A549 (cell line): ENCODE results near the gene BAIAP2L1. TPM values are rescaled to one million over a fixed set of nuclear protein-coding genes. Genes with fewer than 3 reads are reported as not detected.
A peak's percentile ranks its signal among the peaks of the same experiment; 100 is the strongest.

Source experiments
- ATAC-seq, 2 experiments: fragments of 200-7000 bp in 1 of 2; fragments of >200 bp in 1 of 2; cut with Nextera tagmentation in 1 of 2; cut with Tn5 transposase in 1 of 2; 3 replicates each; pipeline versions ENCODE4 v1.8.0 to v1.9.1; 2018 to 2020; ENCODE audit warnings: mild to moderate bottlenecking in 1 of 2, moderate library complexity in 1 of 2
- CTCF ChIA-PET: fragments of 300-600 bp; sonication (Branson Sonifier 250); formaldehyde crosslinking; extraction: SDS; loops from one replicate; lab custom pipeline; 2021; ENCODE audit warnings: antibody characterized with exemption, inconsistent platforms; lab: Yijun Ruan, JAX
- POLR2A ChIA-PET: fragments of 350-600 bp; formaldehyde crosslinking; extraction: SDS; loops from one replicate; lab custom pipeline; 2021; ENCODE audit warnings: antibody characterized with exemption, inconsistent platforms; lab: Yijun Ruan, JAX
- DNase-seq, 2 experiments: peaks; one replicate each; pipeline versions ENCODE4 v3.0.0 to v3.0.0-alpha.2; 2011 to 2016; ENCODE audit warnings: low read depth in 1 of 2, low spot score in 1 of 2
- FAIRE-seq: peaks from 2 replicates; lab custom pipeline; 2011; peaks lifted over from hg19 to GRCh38; lab: Jason Lieb, UNC
- H3K27ac ChIP-seq, 2 experiments: fragments of >200 bp; sonication (Bioruptor Twin); formaldehyde crosslinking; 3 replicates each; pipeline ENCODE4 v1.5.1; 2016 to 2017
- H3K4me1 ChIP-seq: fragments of >200 bp; sonication (Bioruptor Twin); formaldehyde crosslinking; 3 replicates; pipeline ENCODE4 v1.6.1; 2016
- H3K4me2 ChIP-seq: fragments of >200 bp; sonication (Bioruptor Twin); formaldehyde crosslinking; 3 replicates; pipeline ENCODE4 v1.6.1; 2016
- H3K4me3 ChIP-seq: fragments of >200 bp; sonication (Bioruptor Twin); formaldehyde crosslinking; 3 replicates; pipeline ENCODE4 v1.5.1; 2016
- H3K9me3 ChIP-seq: fragments of >200 bp; sonication (Bioruptor Twin); formaldehyde crosslinking; 3 replicates; pipeline ENCODE4 v1.6.1; 2016
- FOSL2 ChIP-seq, 2 experiments: fragments of 450-650 bp in 1 of 2; fragments of >200 bp in 1 of 2; sonication (Bioruptor Twin) in 1 of 2; formaldehyde crosslinking; IDR thresholded peaks; 2 replicates each; pipeline versions ENCODE4 v1.5.0 to v1.6.1; 2016 to 2020; ENCODE audit warnings: mild to moderate bottlenecking in 1 of 2, moderate library complexity in 1 of 2
- JUN ChIP-seq, 2 experiments: fragments of >200 bp; sonication (Bioruptor Twin); formaldehyde crosslinking; IDR thresholded peaks; 2 replicates in 1 of 2; 3 replicates in 1 of 2; pipeline ENCODE4 v1.6.1; 2016 to 2017
- MAFK ChIP-seq: fragments of 450-650 bp; IDR thresholded peaks from 2 replicates; pipeline ENCODE4 v1.6.1; 2014; ENCODE audit not compliant: partially characterized antibody
- PHF8 ChIP-seq: fragments of 200-600 bp; sonication (generic); IDR thresholded peaks from 2 replicates; pipeline ENCODE4 v1.6.1; 2016; ENCODE audit warnings: low read depth, mild to moderate bottlenecking, antibody characterized with exemption, moderate library complexity, borderline replicate concordance
- RAD21 ChIP-seq, 2 experiments: fragments of >200 bp in 1 of 2; sonication (Bioruptor Twin) in 1 of 2; formaldehyde crosslinking in 1 of 2; IDR thresholded peaks in 1 of 2; conservative IDR thresholded peaks in 1 of 2; 2 replicates in 1 of 2; 3 replicates in 1 of 2; pipeline ENCODE4 v1.6.1; 2012 to 2018; ENCODE audit warnings: inconsistent platforms in 1 of 2
- SMC3 ChIP-seq: fragments of >200 bp; sonication (Bioruptor Twin); formaldehyde crosslinking; IDR thresholded peaks from 3 replicates; pipeline ENCODE4 v1.6.1; 2018; ENCODE audit warnings: inconsistent platforms
- SREBF2 ChIP-seq: fragments of 450-650 bp; IDR thresholded peaks from 2 replicates; pipeline ENCODE4 v1.6.1; 2014; ENCODE audit warnings: mild to moderate bottlenecking, moderate library complexity
- TFCP2L1 ChIP-seq: fragments of 250-450 bp; sonication (Bioruptor Pico); IDR thresholded peaks from 2 replicates; pipeline ENCODE4 v1.5.0; 2021; ENCODE audit warnings: mild to moderate bottlenecking
- WGBS: methylation state at CpG from one replicate; pipeline ENCODE4 v1.1.6; 2017; ENCODE audit errors: missing lambda C conversion rate; 5-methylcytosine and 5-hydroxymethylcytosine counted together
- polyA plus RNA-seq, 4 experiments: library from polyadenylated mRNA; depleted of rRNA in 3 of 4; stranded (reverse); fragments of >200 nt; fragmentation: RNase III in 1 of 4; extraction: RNeasy Plus Mini Kit Qiagen cat#74134 plus additional on column Dnase treatment in 1 of 4; gene quantifications; 2 replicates in 3 of 4; 3 replicates in 1 of 4; pipeline ENCODE4 v1.2.3, GENCODE V29; 2011 to 2017
- TF ChIP-seq, protein P1 (sequence below): fragments of >200 bp; sonication (Bioruptor Twin); formaldehyde crosslinking; IDR thresholded peaks from 3 replicates; pipeline ENCODE4 v1.5.1; 2016
- TF ChIP-seq, protein P2 (sequence below): IDR thresholded peaks from 2 replicates; pipeline ENCODE4 v1.6.1; 2012
- TF ChIP-seq, protein P3 (sequence below): IDR thresholded peaks from 2 replicates; pipeline ENCODE4 v1.6.1; 2012
- TF ChIP-seq, protein P4 (sequence below): fragments of 150-350 bp; IDR thresholded peaks from 2 replicates; pipeline ENCODE4 v1.6.1; 2014; ENCODE audit warnings: low read depth, mild to moderate bottlenecking, low read length
- TF ChIP-seq, protein P5 (sequence below): fragments of >200 bp; sonication (Bioruptor Twin); formaldehyde crosslinking; IDR thresholded peaks from 3 replicates; pipeline ENCODE4 v1.6.1; 2016

BAIAP2L1 gene
- polyA plus RNA-seq, 2 of the 4 experiments (the other 2 are of a cell fraction), result 39.4 to 89.3 TPM

DNA sequence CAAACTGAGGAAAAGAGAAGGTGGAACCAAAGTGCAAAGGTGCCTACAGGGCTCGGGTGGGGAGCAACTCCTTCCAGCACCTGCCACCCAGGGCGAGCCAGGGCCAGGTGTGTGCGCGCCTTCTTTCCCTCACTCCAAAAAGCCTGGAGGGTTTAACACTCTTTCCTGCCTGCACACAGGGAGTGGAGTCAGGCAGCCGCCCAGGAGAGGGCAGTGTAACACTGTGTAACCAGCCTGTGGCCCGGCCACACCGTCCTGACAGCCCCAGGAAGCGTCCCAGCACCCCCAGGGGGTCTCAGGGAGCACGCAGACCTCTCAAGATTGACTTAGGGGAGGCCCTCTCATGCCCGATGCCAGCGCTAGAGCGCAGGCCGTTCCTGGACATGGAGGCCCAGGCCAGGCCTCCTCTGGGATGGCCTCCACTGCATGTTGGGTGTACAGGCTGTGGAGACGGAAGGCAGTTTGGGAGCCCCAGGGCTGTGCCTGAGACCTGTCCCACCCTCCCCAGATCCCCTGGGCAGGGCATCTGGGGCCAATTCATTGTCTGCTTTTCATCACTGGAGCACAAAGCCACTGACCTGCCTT lies 106.0 kb downstream of the BAIAP2L1 start:
- ChIA-PET CTCF (interaction anchor here (0.6 to 4.7 kb wide), 44 partner anchors 8 to 582 kb away, joined by 3 to 49 read pairs (median 4); partner anchors contain the start of gene BAIAP2L1), POLR2A (interaction anchor here (2.7 kb wide), 1 partner anchor 106 kb away, joined by 7 read pairs; the partner anchor contains the start of gene BAIAP2L1)
- Histone ChIP-seq H3K4me3 (no peak overlapping the region), H3K4me1 (peaks cover 13% of the 10 kb centered on the region), H3K27ac (peak overlapping the region; percentile 40 to 81), H3K9me3 (no peaks in the 10 kb centered on the region), H3K4me2 (no peak overlapping the region)
- WGBS, result 21% methylated on average over 14 of the region's 14 CpGs
- ATAC-seq, result peak; percentile 82 to 90
- peak; percentile 75 to 85 for DNase-seq
- FAIRE-seq, result no peak
- TF ChIP-seq, protein P1, sequence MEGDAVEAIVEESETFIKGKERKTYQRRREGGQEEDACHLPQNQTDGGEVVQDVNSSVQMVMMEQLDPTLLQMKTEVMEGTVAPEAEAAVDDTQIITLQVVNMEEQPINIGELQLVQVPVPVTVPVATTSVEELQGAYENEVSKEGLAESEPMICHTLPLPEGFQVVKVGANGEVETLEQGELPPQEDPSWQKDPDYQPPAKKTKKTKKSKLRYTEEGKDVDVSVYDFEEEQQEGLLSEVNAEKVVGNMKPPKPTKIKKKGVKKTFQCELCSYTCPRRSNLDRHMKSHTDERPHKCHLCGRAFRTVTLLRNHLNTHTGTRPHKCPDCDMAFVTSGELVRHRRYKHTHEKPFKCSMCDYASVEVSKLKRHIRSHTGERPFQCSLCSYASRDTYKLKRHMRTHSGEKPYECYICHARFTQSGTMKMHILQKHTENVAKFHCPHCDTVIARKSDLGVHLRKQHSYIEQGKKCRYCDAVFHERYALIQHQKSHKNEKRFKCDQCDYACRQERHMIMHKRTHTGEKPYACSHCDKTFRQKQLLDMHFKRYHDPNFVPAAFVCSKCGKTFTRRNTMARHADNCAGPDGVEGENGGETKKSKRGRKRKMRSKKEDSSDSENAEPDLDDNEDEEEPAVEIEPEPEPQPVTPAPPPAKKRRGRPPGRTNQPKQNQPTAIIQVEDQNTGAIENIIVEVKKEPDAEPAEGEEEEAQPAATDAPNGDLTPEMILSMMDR, result peak; percentile 90
- peak; percentile 93 to 96 for TF ChIP-seq RAD21 (conservative IDR thresholded peaks at IDR 0.05 in 1 of 2, IDR thresholded peaks at IDR 0.05 in 1 of 2)
- peak; percentile 90 for TF ChIP-seq SMC3
- TF ChIP-seq, protein P2, sequence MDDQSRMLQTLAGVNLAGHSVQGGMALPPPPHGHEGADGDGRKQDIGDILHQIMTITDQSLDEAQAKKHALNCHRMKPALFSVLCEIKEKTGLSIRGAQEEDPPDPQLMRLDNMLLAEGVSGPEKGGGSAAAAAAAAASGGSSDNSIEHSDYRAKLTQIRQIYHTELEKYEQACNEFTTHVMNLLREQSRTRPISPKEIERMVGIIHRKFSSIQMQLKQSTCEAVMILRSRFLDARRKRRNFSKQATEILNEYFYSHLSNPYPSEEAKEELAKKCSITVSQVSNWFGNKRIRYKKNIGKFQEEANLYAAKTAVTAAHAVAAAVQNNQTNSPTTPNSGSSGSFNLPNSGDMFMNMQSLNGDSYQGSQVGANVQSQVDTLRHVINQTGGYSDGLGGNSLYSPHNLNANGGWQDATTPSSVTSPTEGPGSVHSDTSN, result no peak; the same call in 1 of the 2 replicates
- TF ChIP-seq, protein P3, sequence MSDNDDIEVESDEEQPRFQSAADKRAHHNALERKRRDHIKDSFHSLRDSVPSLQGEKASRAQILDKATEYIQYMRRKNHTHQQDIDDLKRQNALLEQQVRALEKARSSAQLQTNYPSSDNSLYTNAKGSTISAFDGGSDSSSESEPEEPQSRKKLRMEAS, result 0 out of 2 replicates have a peak, but pooled peaks have one; percentile 10
- TF ChIP-seq, protein P4, sequence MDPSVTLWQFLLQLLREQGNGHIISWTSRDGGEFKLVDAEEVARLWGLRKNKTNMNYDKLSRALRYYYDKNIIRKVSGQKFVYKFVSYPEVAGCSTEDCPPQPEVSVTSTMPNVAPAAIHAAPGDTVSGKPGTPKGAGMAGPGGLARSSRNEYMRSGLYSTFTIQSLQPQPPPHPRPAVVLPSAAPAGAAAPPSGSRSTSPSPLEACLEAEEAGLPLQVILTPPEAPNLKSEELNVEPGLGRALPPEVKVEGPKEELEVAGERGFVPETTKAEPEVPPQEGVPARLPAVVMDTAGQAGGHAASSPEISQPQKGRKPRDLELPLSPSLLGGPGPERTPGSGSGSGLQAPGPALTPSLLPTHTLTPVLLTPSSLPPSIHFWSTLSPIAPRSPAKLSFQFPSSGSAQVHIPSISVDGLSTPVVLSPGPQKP, result no peak
- TF ChIP-seq PHF8, result no peak
- no peak for TF ChIP-seq SREBF2
- TF ChIP-seq MAFK, result no peak
- peak in 1 of 2 experiments; percentile 37; a peak in 1 of 5 replicates for TF ChIP-seq JUN (IDR thresholded peaks at IDR 0.05)

DNA sequence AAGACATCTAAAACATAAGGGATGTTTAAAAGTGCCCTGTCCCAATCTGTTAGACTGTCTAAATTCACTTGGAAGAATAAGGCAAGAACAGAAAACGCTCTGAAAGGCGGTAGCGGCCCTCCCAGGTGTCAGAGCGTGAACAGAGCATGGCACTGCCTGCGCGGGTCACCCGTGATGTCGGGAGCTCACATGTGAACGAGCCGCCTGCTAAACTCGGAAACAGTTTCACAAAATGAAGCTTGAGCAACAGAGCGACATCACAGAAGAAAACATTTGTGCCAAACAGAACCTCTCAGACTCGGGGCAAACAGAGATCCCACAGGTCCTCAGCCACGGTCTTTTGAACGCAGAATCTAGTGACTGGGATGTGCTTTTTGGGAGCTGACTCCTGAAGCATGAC lies 106.6 kb downstream of the BAIAP2L1 start:
- peak overlapping the region in 1 of 2 experiments; percentile 81; a peak in 2 of 6 replicates for H3K27ac ChIP-seq
- POLR2A ChIA-PET, result interaction anchor here (2.7 kb wide), 1 partner anchor 107 kb away, joined by 7 read pairs; the partner anchor contains the start of gene BAIAP2L1
- FAIRE-seq (no peak), ATAC-seq (no peak), DNase-seq (no peak)
- no peak overlapping the region for H3K4me2 ChIP-seq
- 81% methylated on average over 15 of the region's 15 CpGs for WGBS
- no peaks in the 10 kb centered on the region for H3K9me3 ChIP-seq
- CTCF ChIA-PET, result interaction anchor here (0.6 to 4.1 kb wide), 45 partner anchors 8 to 582 kb away, joined by 3 to 49 read pairs (median 4); partner anchors contain the start of gene BAIAP2L1
- no peak for TF ChIP-seq FOSL2 (IDR thresholded peaks at IDR 0.05)
- no peak for TF ChIP-seq FOSL2 (CRISPR knock-in tag; IDR thresholded peaks at IDR 0.05)
- TF ChIP-seq, protein P5, sequence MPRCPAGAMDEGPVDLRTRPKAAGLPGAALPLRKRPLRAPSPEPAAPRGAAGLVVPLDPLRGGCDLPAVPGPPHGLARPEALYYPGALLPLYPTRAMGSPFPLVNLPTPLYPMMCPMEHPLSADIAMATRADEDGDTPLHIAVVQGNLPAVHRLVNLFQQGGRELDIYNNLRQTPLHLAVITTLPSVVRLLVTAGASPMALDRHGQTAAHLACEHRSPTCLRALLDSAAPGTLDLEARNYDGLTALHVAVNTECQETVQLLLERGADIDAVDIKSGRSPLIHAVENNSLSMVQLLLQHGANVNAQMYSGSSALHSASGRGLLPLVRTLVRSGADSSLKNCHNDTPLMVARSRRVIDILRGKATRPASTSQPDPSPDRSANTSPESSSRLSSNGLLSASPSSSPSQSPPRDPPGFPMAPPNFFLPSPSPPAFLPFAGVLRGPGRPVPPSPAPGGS, result no peak
- H3K4me1 ChIP-seq, result peaks cover 13% of the 10 kb centered on the region
- no peak overlapping the region for H3K4me3 ChIP-seq

DNA sequence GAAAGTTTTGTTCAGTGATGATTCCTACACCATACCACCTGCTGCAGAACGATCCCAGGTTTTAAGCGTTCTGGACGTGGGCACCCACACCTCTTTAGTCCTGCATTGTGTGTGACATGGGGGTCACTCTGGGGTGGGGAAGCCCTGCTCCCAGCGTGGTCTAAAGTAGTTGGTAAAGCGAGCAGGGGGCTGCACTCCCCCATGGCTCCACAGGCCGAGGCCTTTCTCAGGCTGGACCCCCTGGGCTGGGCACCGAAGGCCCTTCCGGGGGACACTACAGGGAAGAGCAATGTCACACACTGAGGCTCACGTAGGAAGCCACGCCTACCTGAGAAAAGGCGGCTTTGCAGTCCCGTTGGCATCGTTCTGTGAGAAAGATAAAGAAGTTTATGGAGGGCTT lies 107.1 kb downstream of the BAIAP2L1 start:
- H3K9me3 ChIP-seq, result no peaks in the 10 kb centered on the region
- FAIRE-seq, result no peak
- POLR2A ChIA-PET, result interaction anchor here (2.7 kb wide), 1 partner anchor 107 kb away, joined by 7 read pairs; the partner anchor contains the start of gene BAIAP2L1
- CTCF ChIA-PET, result interaction anchor here (0.7 to 4.1 kb wide), 25 partner anchors 9 to 583 kb away, joined by 3 to 49 read pairs (median 4); partner anchors contain the start of gene BAIAP2L1
- peaks cover 13% of the 10 kb centered on the region for H3K4me1 ChIP-seq
- ATAC-seq, result no peak
- no peak overlapping the region for H3K4me2 ChIP-seq
- H3K4me3 ChIP-seq, result no peak overlapping the region
- TF ChIP-seq TFCP2L1 (CRISPR knock-in tag), result no peak
- TF ChIP-seq, protein P5, result 0 out of 3 replicates have a peak, but pooled peaks have one; percentile 5
- no peak for DNase-seq
- H3K27ac ChIP-seq, result no peak overlapping the region
- WGBS, result 87% methylated on average over 10 of the region's 13 CpGs
